Naive thymus-derived CD4-positive, alpha-beta T cell (primary cell): ENCODE measurements around the gene CBFA2T2. TPM values are rescaled to one million over a fixed set of nuclear protein-coding genes. Genes with fewer than 3 reads are reported as not detected.
"Not testable (repeated sequence)": the region's sequence is repeated elsewhere in the genome, so short reads cannot be mapped to it uniquely, and the experiment has no call there.

Source experiments
- ATAC-seq: fragments of 150-1000 bp; cut with Tn5 transposase; 2 replicates; pipeline ENCODE4 v1.10.0; 2021; ENCODE audit warnings: mild to moderate bottlenecking, moderate library complexity
- CTCF ChIA-PET: fragments of 350-600 bp; sonication (Branson Sonifier 250); formaldehyde crosslinking; loops from one replicate; lab custom pipeline; 2021; ENCODE audit warnings: antibody characterized with exemption; lab: Charles Lee
- POLR2A ChIA-PET: fragments of 350-600 bp; sonication (Branson Sonifier 250); formaldehyde crosslinking; loops from one replicate; lab custom pipeline; 2021; ENCODE audit warnings: antibody characterized with exemption, inconsistent platforms; lab: Charles Lee
- DNase-seq, 9 donors: peaks; one replicate each; pipeline versions ENCODE4 v3.0.0 to v3.0.0-alpha.2; 2020 to 2022; ENCODE audit warnings: mixed read lengths in 1 of 9
- H3K27ac ChIP-seq: one replicate; pipeline ENCODE4 v1.7.0; 2013; ENCODE audit warnings: mild to moderate bottlenecking, low read depth, low read length, moderate library complexity
- H3K27me3 ChIP-seq, 2 donors: one replicate each; pipeline ENCODE4 v1.7.0; 2013; ENCODE audit warnings: low read length in 2 of 2, mild to moderate bottlenecking in 2 of 2, moderate library complexity in 2 of 2; ENCODE audit not compliant: control insufficient read depth in 2 of 2, insufficient read depth in 2 of 2
- H3K36me3 ChIP-seq, 3 experiments: 1 replicate in 2 of 3; 2 replicates in 1 of 3; pipeline ENCODE4 v1.7.0; 2013; ENCODE audit warnings: low read length in 3 of 3, mild to moderate bottlenecking in 3 of 3, moderate library complexity in 1 of 3; ENCODE audit not compliant: insufficient read depth in 3 of 3, control insufficient read depth in 2 of 3
- H3K4me1 ChIP-seq, 2 donors: one replicate each; pipeline ENCODE4 v1.7.0; 2013; ENCODE audit warnings: low read length in 2 of 2, mild to moderate bottlenecking in 2 of 2, moderate library complexity in 1 of 2; ENCODE audit not compliant: control insufficient read depth in 2 of 2, insufficient read depth in 2 of 2
- H3K4me3 ChIP-seq: 2 replicates; pipeline ENCODE4 v1.7.0; 2013; ENCODE audit warnings: mild to moderate bottlenecking, low read length
- H3K9me3 ChIP-seq, 3 experiments: 1 replicate in 2 of 3; 2 replicates in 1 of 3; pipeline ENCODE4 v1.7.0; 2013; ENCODE audit warnings: low read length in 3 of 3; ENCODE audit not compliant: control insufficient read depth in 2 of 3
- H3K27ac Mint-ChIP-seq, 9 donors: one replicate each; pipeline ENCODE4 v1.8.0; 2020 to 2022; ENCODE audit warnings: mixed read lengths in 9 of 9, mild to moderate bottlenecking in 8 of 9, moderate library complexity in 5 of 9, inconsistent platforms in 2 of 9
- H3K27me3 Mint-ChIP-seq, 5 donors: one replicate each; pipeline ENCODE4 v1.8.0; 2021 to 2022; ENCODE audit warnings: mixed read lengths in 5 of 5, mild to moderate bottlenecking in 1 of 5
- H3K36me3 Mint-ChIP-seq, 5 donors: one replicate each; pipeline ENCODE4 v1.8.0; 2020 to 2022; ENCODE audit warnings: mixed read lengths in 5 of 5, mild to moderate bottlenecking in 3 of 5, inconsistent platforms in 1 of 5
- H3K4me1 Mint-ChIP-seq, 7 donors: one replicate each; pipeline ENCODE4 v1.8.0; 2020 to 2022; ENCODE audit warnings: mixed read lengths in 7 of 7, mild to moderate bottlenecking in 3 of 7, inconsistent platforms in 1 of 7
- H3K4me3 Mint-ChIP-seq, 10 donors: one replicate each; pipeline ENCODE4 v1.8.0; 2020 to 2022; ENCODE audit warnings: mild to moderate bottlenecking in 10 of 10, mixed read lengths in 10 of 10, moderate library complexity in 6 of 10, inconsistent platforms in 2 of 10
- H3K9me3 Mint-ChIP-seq, 11 donors: one replicate each; pipeline ENCODE4 v1.8.0; 2020 to 2022; ENCODE audit warnings: mixed read lengths in 11 of 11, mild to moderate bottlenecking in 4 of 11, inconsistent platforms in 1 of 11, moderate library complexity in 1 of 11
- intact Hi-C, 2 donors: fragments of 100-400 bp; cut with micrococcal nuclease; formaldehyde crosslinking; loops; one replicate each; pipeline ENCODE4 v1.15.1; 2023
- polyA plus RNA-seq, 2 donors: library from polyadenylated mRNA; unstranded; fragments of 300-500 nt; fragmentation: Illumina TruSeq; gene quantifications; one replicate each; pipeline ENCODE4 v1.2.3, GENCODE V29; 2021
- total RNA-seq, 6 experiments: library from RNA in 5 of 6; stranded (reverse) in 5 of 6; gene quantifications; 1 replicate in 5 of 6; 2 replicates in 1 of 6; pipeline ENCODE4 v1.2.3 and lab custom pipeline; 2021 to 2026

Gene CBFA2T2
- total and polyA plus RNA-seq, 7 experiments from 2014 or later = 13.5 to 37.8 (median 26.8) TPM

- H3K9me3 ChIP-seq = no peaks in the 10 kb centered on the region
- peaks cover 0 to 12% (median 0%) of the 10 kb centered on the region in 5 donors for H3K27me3 Mint-ChIP-seq
- H3K36me3 Mint-ChIP-seq = no peaks in the 10 kb centered on the region
- no peak overlapping the region for H3K4me3 ChIP-seq
- H3K27ac ChIP-seq = no peak overlapping the region
- no peaks in the 10 kb centered on the region for H3K4me1 Mint-ChIP-seq
- no peaks in the 10 kb centered on the region for H3K4me1 ChIP-seq
- H3K27ac Mint-ChIP-seq = no peak overlapping the region
- ChIA-PET CTCF (no interaction called here), POLR2A (no interaction called here)
- no peak for DNase-seq
- H3K36me3 ChIP-seq = no peaks in the 10 kb centered on the region
- no peak overlapping the region for H3K4me3 Mint-ChIP-seq
- peaks cover 0 to 1% (median 0%) of the 10 kb centered on the region in 11 donors for H3K9me3 Mint-ChIP-seq
- no peaks in the 10 kb centered on the region for H3K27me3 ChIP-seq
- no peak for ATAC-seq
- intact Hi-C loops = no loop called here
Measured at GRCh38 chr20:33477386-33478234, 12.3 kb upstream of the CBFA2T2 start.

- Mint-ChIP-seq H3K27ac (no peak overlapping the region), H3K36me3 (no peaks in the 10 kb centered on the region), H3K4me3 (no peak overlapping the region), H3K9me3 (peaks cover 0 to 1% (median 0%) of the 10 kb centered on the region in 11 donors), H3K4me1 (no peaks in the 10 kb centered on the region), H3K27me3 (peaks cover 0 to 1% (median 0%) of the 10 kb centered on the region in 5 donors)
- no peaks in the 10 kb centered on the region for H3K27me3 ChIP-seq
- ATAC-seq (no peak), DNase-seq (no peak)
- intact Hi-C loops = no loop called here
- H3K9me3 ChIP-seq = no peaks in the 10 kb centered on the region
- no peak overlapping the region for H3K4me3 ChIP-seq
- H3K4me1 ChIP-seq = no peaks in the 10 kb centered on the region
- CTCF ChIA-PET = no interaction called here
- no peak overlapping the region for H3K27ac ChIP-seq
- POLR2A ChIA-PET = no interaction called here
- H3K36me3 ChIP-seq = no peaks in the 10 kb centered on the region
Measured at GRCh38 chr20:33480048-33480447, 9.8 kb upstream of the CBFA2T2 start.

GRCh38 chr20:33481431-33481941 is 8.4 kb upstream of the CBFA2T2 start:
- no peaks in the 10 kb centered on the region for H3K4me1 ChIP-seq
- H3K27ac ChIP-seq = no peak overlapping the region
- H3K4me3 ChIP-seq = no peak overlapping the region
- H3K9me3 Mint-ChIP-seq = peaks cover 0 to 1% (median 0%) of the 10 kb centered on the region in 11 donors
- no peak overlapping the region for H3K27ac Mint-ChIP-seq
- POLR2A ChIA-PET = no interaction called here
- no peaks in the 10 kb centered on the region for H3K36me3 Mint-ChIP-seq
- intact Hi-C loops = no loop called here
- peaks cover 0 to 1% (median 0%) of the 10 kb centered on the region in 5 donors for H3K27me3 Mint-ChIP-seq
- no peak for DNase-seq
- no peaks in the 10 kb centered on the region for H3K4me1 Mint-ChIP-seq
- H3K9me3 ChIP-seq = no peaks in the 10 kb centered on the region
- no peaks in the 10 kb centered on the region for H3K36me3 ChIP-seq
- H3K4me3 Mint-ChIP-seq = no peak overlapping the region
- CTCF ChIA-PET = no interaction called here
- ATAC-seq = no peak
- H3K27me3 ChIP-seq = no peaks in the 10 kb centered on the region

- H3K4me3 ChIP-seq = no peak overlapping the region
- H3K4me1 ChIP-seq = no peaks in the 10 kb centered on the region
- no peaks in the 10 kb centered on the region for H3K9me3 ChIP-seq
- no peaks in the 10 kb centered on the region for H3K27me3 ChIP-seq
- Mint-ChIP-seq H3K36me3 (no peaks in the 10 kb centered on the region), H3K9me3 (peaks cover 0 to 1% (median 0%) of the 10 kb centered on the region in 11 donors), H3K4me1 (no peaks in the 10 kb centered on the region), H3K27ac (peak overlapping the region in 1 of 9 donors; percentile 62), H3K4me3 (no peak overlapping the region), H3K27me3 (peaks cover 0 to 1% (median 0%) of the 10 kb centered on the region in 5 donors)
- intact Hi-C loops = no loop called here
- POLR2A ChIA-PET = no interaction called here
- no peaks in the 10 kb centered on the region for H3K36me3 ChIP-seq
- no peak for DNase-seq
- H3K27ac ChIP-seq = no peak overlapping the region
- no peak for ATAC-seq
- CTCF ChIA-PET = no interaction called here
Measured at GRCh38 chr20:33482581-33482980, 7.3 kb upstream of the CBFA2T2 start.

GRCh38 chr20:33483186-33483585 is 6.7 kb upstream of the CBFA2T2 start:
- H3K9me3 ChIP-seq, H3K4me3 Mint-ChIP-seq, H3K27ac ChIP-seq, H3K4me1 ChIP-seq, H3K4me1 Mint-ChIP-seq, H3K4me3 ChIP-seq, CTCF ChIA-PET, H3K27me3 Mint-ChIP-seq, H3K36me3 ChIP-seq, POLR2A ChIA-PET, H3K27me3 ChIP-seq, H3K9me3 Mint-ChIP-seq, intact Hi-C loops, ATAC-seq, DNase-seq, H3K36me3 Mint-ChIP-seq: not testable (repeated sequence)
- peak overlapping the region in 3 of 9 donors; percentile 41 to 88 (median 67) for H3K27ac Mint-ChIP-seq

GRCh38 chr20:33488201-33488600 is 1.7 kb upstream of the CBFA2T2 start:
- intact Hi-C loops = loop anchor here in 1 of 2 donors (2.0 to 5.0 kb wide), 2 partner anchors 43 to 951 kb away; no protein-coding TSS in a partner anchor
- H3K27me3 ChIP-seq = no peaks in the 10 kb centered on the region
- ATAC-seq (no peak), DNase-seq (no peak)
- Mint-ChIP-seq H3K9me3 (no peaks in the 10 kb centered on the region), H3K27me3 (no peaks in the 10 kb centered on the region), H3K4me3 (no peak overlapping the region), H3K4me1 (peaks cover 0 to 24% (median 11%) of the 10 kb centered on the region in 7 donors), H3K27ac (peak overlapping the region in 4 of 9 donors; percentile 24 to 63 (median 34)), H3K36me3 (no peaks in the 10 kb centered on the region)
- no peak overlapping the region for H3K4me3 ChIP-seq
- no peak overlapping the region for H3K27ac ChIP-seq
- no peaks in the 10 kb centered on the region for H3K9me3 ChIP-seq
- peaks cover 4 to 9% of the 10 kb centered on the region in 2 donors for H3K4me1 ChIP-seq
- POLR2A ChIA-PET = interaction anchor here (0.7 to 3.0 kb wide), 4 partner anchors 17 to 242 kb away, joined by 3 to 31 read pairs (median 4); partner anchors contain the start of gene ACTL10
- H3K36me3 ChIP-seq = peaks cover 0 to 5% (median 0%) of the 10 kb centered on the region in 3 experiments
- CTCF ChIA-PET = interaction anchor here (0.8 to 1.8 kb wide), 3 partner anchors 80 to 179 kb away, joined by 3 to 8 read pairs (median 4); partner anchors contain the start of genes ACTL10 and CDK5RAP1
